Fibroblast of skin of left biceps (primary cell): ENCODE measurements around the gene ZDHHC11B.
"Not testable (repeated sequence)": the region's sequence is repeated elsewhere in the genome, so short reads cannot be mapped to it uniquely, and the experiment has no call there.

Source experiments
- DNase-seq, 2 experiments: peaks; one replicate each; pipeline ENCODE4 v3.0.0-alpha.2; 2013; ENCODE audit warnings: low read depth in 2 of 2

Gene ZDHHC11B

GRCh38 chr5:753567-754142 is 30.9 kb downstream of the ZDHHC11B start:
- not testable (repeated sequence) for DNase-seq

- not testable (repeated sequence) for DNase-seq
Measured at GRCh38 chr5:752532-753115, 31.9 kb downstream of the ZDHHC11B start.

- DNase-seq = not testable (repeated sequence)
Measured at GRCh38 chr5:751992-752391, 32.5 kb downstream of the ZDHHC11B start.

GRCh38 chr5:751496-751895 is 33.0 kb downstream of the ZDHHC11B start:
- DNase-seq = no peak

DNA sequence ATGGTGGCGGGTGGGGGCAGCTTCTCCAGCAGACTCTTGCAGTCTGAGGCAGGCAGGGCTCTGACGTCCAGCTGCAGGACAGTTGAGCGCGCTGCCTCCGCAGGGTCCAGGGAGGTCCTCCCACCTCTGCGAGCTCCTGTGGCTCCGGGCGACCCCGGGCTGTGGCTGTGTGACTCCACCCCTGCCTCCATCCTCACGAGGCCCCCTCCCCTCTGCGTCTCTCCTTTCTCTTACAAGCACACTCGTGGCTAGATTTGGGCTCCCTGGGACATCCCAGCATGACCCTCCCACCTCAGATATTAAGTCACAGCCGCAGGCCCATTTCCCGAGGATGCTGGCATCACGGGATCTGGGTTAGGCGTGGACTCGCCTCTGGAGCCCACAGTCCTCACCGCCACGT is 34.3 kb downstream of the ZDHHC11B start:
- DNase-seq = not testable (repeated sequence)

- no peak for DNase-seq
Measured at GRCh38 chr5:749101-749670, 35.3 kb downstream of the ZDHHC11B start.

DNA sequence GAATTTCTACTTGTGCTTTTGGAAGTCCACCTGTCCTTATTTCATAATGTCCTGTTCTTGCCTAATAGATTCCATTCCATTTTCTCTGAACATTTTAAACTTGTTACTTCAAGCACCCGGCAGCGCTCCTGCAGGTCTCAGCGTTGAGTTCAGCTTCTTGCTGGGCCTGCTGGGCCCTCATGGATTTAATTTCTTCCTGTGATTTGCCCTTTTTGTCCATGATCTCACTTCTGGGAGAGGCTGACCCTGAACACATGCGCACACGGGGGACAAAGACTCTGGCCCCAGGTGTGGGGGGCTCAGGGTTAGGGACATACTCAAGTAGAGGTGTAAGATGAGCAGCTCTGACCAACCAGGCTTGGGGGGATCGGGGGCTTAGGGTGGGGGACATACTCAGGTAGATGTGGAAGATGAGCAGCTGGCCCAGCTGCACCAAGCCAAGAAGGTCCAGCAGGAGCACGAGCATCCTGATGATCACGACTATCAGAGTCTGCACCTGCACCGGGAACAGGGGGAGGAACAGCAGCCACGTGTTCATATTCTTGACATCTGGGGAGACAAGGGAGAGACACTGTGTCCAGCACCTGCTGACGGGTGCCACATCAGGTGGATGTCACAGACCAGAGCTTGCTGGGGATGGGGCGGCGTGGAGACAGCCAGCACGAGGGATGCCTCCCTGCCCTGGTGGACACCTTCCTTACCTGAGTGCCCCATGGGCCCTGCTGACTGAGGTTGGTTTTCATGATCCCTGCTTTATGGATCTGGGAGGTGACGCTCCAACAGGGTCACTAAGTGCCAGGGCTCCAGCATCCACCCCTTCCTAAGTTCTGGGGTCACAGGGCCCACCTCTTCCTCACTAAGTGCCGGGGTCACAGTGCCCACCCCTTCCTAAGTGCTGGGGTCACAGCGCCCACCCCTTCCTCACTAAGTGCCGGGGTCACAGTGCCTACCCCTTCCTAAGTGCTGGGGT is 36.2 kb downstream of the ZDHHC11B start:
- not testable (repeated sequence) for DNase-seq

DNA sequence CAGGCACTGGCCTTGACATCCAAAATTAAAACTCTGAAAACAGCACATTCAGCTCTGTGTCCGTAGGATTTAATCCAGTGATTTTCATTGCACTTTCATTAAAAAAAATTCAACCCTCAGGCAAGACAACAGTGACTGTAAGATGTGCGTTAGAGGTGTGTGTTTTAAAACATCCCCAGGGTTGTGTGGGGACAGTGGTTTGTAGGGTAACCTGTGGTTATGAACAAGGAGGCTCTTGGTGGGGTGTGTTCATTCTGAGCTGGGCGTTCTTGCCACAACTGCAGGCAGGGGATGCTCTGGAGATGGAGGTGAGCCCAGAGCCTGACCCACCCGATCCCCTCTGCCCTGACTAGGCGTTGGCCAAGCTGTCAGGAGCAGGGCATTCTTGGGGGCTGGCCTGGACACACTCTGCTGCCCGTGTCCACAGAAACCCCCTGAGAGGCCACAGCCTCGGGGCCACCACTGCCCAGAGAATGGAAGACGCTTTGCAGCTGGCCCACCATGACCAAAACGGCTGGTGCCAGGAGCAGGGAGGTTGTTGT is 37.2 kb downstream of the ZDHHC11B start:
- DNase-seq = not testable (repeated sequence)

DNA sequence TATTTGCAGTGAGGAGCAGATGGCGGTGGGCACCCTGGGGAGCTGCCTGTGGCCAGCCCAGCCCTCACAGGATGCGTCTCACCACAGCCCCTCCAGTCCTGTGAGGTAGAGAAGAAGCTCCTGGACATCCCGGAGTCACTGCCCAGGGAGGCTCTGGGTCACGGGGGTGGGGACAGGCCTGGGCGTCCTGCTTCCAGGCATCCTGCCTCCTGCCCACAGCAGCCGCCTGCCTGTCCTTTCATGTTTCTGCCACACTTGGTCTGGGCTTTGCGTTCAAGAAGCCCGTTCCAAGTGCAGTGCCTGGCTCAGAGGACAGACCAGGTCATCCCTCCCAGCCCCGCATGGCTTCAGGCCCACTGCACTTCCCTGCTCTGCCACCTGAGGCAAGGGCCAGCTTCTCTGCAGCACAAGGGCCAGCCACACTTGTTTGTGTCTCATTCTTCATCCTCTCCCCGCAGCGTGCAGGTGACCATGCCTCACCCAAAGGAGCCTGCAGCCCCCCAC is 38.2 kb downstream of the ZDHHC11B start:
- no peak for DNase-seq

DNA sequence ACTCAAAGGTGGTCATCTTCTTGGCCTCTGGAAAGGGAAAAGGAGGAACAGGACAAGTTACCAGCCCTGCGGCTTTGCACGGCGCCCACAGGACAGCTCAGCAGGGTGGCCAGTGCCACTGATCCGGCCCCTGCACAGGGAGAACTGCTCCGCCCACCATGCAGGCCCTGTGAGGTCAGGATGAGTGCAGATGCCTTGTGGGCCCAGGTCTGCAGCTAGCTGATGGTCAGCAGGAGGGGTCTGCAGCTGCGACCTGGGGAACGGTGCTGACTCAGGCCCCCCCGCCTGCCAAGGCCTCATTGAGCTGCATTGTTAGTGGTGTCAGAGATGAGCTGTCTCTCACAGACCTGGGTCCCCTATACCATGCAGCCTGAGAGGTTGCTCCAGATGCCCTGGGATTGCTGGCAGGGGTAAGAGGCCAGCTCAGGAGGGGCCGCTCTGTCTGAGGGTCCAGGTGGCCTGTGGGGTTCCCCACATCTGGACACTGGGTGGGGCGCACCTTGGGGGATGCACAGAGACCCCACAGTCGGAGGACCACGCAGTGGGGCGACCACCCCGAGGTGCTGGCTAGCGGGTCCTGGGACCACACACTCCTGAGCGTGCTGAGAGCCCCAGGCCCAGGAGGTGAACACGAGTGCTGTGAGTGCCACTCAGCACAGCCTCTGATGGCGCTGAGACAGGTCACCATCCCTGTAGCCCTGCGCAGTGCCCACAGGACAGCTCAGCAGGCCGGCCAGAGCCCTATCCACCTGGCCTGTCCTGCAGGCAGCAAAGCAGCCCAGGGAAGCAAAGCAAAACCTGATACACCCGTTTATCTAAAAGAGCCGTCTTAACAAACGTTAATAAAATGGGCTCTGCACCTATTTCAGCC is 39.0 kb downstream of the ZDHHC11B start:
- DNase-seq = not testable (repeated sequence)

GRCh38 chr5:743696-744404 is 40.7 kb downstream of the ZDHHC11B start:
- DNase-seq = not testable (repeated sequence)

DNA sequence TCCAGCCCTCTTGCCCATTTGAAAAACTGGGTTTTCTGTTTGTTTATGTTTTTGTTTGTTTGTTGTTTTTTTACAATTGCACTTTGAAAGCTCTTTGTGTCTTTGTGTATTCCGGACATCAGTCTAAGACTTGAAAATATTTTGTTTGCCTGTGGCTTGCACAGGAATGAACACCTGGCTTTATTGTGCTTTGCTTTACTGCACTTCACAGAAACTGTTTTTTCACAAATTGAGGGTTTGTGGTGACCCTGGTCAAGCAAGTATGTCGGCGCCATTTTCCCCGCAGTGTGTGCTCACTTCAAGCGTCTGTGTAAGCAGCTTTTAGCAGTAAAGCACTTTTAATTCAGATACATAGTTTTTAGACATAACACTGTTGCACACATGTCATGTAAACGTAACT is 42.3 kb downstream of the ZDHHC11B start:
- not testable (repeated sequence) for DNase-seq

DNA sequence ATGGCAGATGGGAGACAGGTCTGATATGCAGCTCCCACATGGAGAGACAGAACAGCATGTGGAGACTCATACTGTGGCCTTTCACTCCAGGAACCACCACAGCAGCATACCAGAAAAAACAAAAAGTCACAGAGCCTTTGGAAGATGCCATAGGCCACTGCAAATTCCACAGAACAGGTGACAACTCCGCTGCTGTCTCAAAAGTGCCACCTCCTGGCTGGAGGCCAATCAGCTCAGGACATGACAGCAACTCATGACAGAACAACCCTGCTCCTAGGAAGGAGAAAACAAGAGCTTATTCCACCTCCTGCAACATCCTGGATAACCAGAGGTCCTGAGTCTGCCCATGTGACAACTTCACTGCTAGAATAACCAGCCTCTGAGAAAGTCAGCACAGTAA is 50.4 kb downstream of the ZDHHC11B start:
- DNase-seq = not testable (repeated sequence)

GRCh38 chr5:732754-733454 is 51.6 kb downstream of the ZDHHC11B start:
- not testable (repeated sequence) for DNase-seq

DNA sequence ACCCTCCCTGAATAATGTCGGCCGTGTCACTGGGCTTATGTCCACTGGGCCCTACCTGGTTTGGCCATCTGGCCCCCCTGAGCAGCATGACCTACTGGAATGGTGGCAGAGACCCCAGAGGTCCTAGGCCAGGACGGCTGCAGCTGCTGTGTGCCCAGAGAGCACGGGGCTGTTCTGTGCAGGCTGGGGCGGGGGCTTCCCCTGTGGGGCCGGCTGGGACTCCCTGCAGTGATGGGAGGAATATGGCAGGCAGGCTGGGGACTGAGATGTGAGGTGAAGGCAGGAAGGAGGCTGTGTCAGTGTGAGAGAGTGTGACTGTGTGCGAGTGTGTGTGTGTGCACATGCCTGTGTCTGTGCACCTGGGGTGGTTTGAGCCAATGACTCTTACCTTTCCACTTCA is 55.3 kb downstream of the ZDHHC11B start:
- not testable (repeated sequence) for DNase-seq

DNA sequence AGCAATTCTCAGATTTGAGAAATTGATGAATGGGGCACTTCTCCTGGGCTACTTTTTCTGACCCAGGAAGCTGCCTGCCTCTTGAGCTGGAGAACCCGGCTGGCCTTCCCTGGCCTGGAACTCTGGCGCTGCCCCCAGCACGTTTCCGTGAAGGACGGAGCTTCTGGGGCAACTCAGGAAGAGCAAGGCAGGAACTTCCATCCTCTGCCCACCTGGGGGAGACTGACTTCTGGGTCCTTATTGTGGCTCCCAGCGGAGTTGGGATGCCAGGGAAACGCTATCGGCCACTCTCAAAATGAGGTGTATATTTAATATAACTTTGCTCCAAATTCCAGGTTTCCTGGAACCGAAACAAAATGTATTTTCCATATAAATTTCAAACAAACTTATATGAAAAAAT is 57.4 kb downstream of the ZDHHC11B start:
- not testable (repeated sequence) for DNase-seq

GRCh38 chr5:723865-724264 is 60.7 kb downstream of the ZDHHC11B start:
- not testable (repeated sequence) for DNase-seq

GRCh38 chr5:723309-723708 is 61.2 kb downstream of the ZDHHC11B start:
- DNase-seq = not testable (repeated sequence)

DNA sequence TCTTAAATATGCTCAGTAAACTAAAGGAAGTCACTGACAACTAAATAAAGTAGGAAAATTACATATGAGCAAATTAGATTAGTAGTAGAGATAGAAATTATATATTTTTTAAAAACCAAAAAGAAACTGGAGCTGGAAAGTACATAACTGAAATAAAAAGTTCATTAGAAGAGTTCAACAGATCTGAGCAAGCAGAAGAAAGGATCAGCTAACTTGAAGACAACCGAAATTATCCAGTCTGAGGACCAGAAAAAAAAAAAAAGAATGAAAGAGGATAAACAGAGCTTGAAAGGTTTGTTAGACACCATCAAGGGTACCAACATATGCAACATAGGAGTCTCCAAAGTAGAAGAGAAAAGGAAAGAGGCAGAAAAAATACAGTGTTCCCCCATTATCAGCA is 65.2 kb downstream of the ZDHHC11B start:
- DNase-seq = not testable (repeated sequence)
